ENCODE data around the gene SMAD2.

SMAD2 gene

DNA sequence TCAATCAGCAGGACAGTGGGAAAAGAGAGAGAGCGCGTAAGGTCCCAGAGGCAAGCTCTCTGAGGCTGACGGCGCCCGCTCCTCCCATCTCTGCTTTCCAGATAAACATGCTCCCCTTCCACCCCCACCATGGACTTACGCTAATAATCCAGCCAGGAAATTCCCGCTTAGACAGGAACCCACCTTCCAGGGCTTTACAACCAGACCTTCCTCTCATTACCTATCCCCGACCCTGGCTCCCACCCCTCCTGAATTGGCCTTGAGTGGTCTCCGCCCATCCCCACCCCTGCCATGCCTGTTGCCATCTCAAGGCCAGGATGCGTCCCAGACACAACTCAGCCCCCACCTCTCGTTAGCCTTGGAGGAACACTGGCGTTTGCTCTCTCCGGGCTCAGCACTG, 131.1 kb downstream of the SMAD2 start:
- peaks cover 3% of the 10 kb centered on the region for H3K4me1 ChIP-seq (ENCODE audit: control insufficient read depth, insufficient read depth, low read length)
- H3K27ac ChIP-seq (ENCODE audit: low read length): no peak overlapping the region
- DNase-seq (ENCODE audit: low read depth, low spot score): no peak
- H3K36me3 ChIP-seq (ENCODE audit: control insufficient read depth, insufficient read depth, low read length): 0 out of 2 replicates have a peak, but pooled peaks cover 2% of the 10 kb centered on the region
- H3K4me3 ChIP-seq (ENCODE audit: low read length): no peak overlapping the region
- no peaks in the 10 kb centered on the region for H3K27me3 ChIP-seq (ENCODE audit: control insufficient read depth, insufficient read depth, low read length)
- no CpG with 5 or more reads among the region's 13 CpGs for WGBS (ENCODE audit: insufficient coverage, insufficient read length)
- H3K9me3 ChIP-seq (ENCODE audit: control insufficient read depth, insufficient read depth, low read length): no peaks in the 10 kb centered on the region

- peaks cover 3% of the 10 kb centered on the region for H3K4me1 ChIP-seq (ENCODE audit: control insufficient read depth, insufficient read depth, low read length)
- H3K4me3 ChIP-seq (ENCODE audit: low read length): no peak overlapping the region
- no peaks in the 10 kb centered on the region for H3K27me3 ChIP-seq (ENCODE audit: control insufficient read depth, insufficient read depth, low read length)
- no peak overlapping the region for H3K27ac ChIP-seq (ENCODE audit: low read length)
- 0 out of 2 replicates have a peak, but pooled peaks cover 2% of the 10 kb centered on the region for H3K36me3 ChIP-seq (ENCODE audit: control insufficient read depth, insufficient read depth, low read length)
- no peaks in the 10 kb centered on the region for H3K9me3 ChIP-seq (ENCODE audit: control insufficient read depth, insufficient read depth, low read length)
- no CpG with 5 or more reads among the region's 11 CpGs for WGBS (ENCODE audit: insufficient coverage, insufficient read length)
- no peak for DNase-seq (ENCODE audit: low read depth, low spot score)
Observed at GRCh38 chr18:47798366-47798765, 132.1 kb downstream of the SMAD2 start.

- no peak overlapping the region for H3K4me3 ChIP-seq (ENCODE audit: low read length)
- peaks cover 3% of the 10 kb centered on the region for H3K4me1 ChIP-seq (ENCODE audit: control insufficient read depth, insufficient read depth, low read length)
- no peak for DNase-seq (ENCODE audit: low read depth, low spot score)
- no peak overlapping the region for H3K27ac ChIP-seq (ENCODE audit: low read length)
- no peaks in the 10 kb centered on the region for H3K27me3 ChIP-seq (ENCODE audit: control insufficient read depth, insufficient read depth, low read length)
- H3K36me3 ChIP-seq (ENCODE audit: control insufficient read depth, insufficient read depth, low read length): 0 out of 2 replicates have a peak, but pooled peaks cover 2% of the 10 kb centered on the region
- no CpG with 5 or more reads among the region's 5 CpGs for WGBS (ENCODE audit: insufficient coverage, insufficient read length)
- no peaks in the 10 kb centered on the region for H3K9me3 ChIP-seq (ENCODE audit: control insufficient read depth, insufficient read depth, low read length)
Observed at GRCh38 chr18:47797126-47797525, 133.3 kb downstream of the SMAD2 start.

DNA sequence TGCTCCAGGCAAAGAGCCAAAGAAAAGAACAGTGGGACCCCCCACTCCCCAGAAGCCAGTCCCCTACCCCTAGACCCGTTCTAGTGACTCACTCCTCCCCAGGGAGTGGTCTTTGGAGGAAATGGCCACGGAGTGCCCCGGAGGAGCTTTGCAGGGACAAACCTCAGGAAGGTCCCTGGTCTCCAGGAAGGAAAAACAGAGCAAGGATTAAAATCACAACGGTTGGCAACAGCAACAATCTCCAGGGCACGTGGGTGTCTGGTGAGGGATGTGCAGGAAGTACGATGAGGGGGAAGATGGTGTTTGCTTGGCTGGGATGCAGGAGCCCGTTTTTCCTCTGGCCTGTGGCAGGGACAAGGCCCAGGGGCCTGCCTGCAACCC, 135.0 kb downstream of the SMAD2 start:
- H3K36me3 ChIP-seq (ENCODE audit: control insufficient read depth, insufficient read depth, low read length): no peaks in the 10 kb centered on the region
- H3K4me1 ChIP-seq (ENCODE audit: control insufficient read depth, insufficient read depth, low read length): peaks cover 3% of the 10 kb centered on the region
- no peaks in the 10 kb centered on the region for H3K9me3 ChIP-seq (ENCODE audit: control insufficient read depth, insufficient read depth, low read length)
- no peak overlapping the region for H3K27ac ChIP-seq (ENCODE audit: low read length)
- H3K4me3 ChIP-seq (ENCODE audit: low read length): no peak overlapping the region
- no peak for DNase-seq (ENCODE audit: low read depth, low spot score)
- WGBS (ENCODE audit: insufficient coverage, insufficient read length): no CpG with 5 or more reads among the region's 7 CpGs
- H3K27me3 ChIP-seq (ENCODE audit: control insufficient read depth, insufficient read depth, low read length): no peaks in the 10 kb centered on the region

- H3K9me3 ChIP-seq (ENCODE audit: control insufficient read depth, insufficient read depth, low read length): no peaks in the 10 kb centered on the region
- WGBS (ENCODE audit: insufficient coverage, insufficient read length): no CpG with 5 or more reads among the region's 14 CpGs
- H3K4me3 ChIP-seq (ENCODE audit: low read length): no peak overlapping the region
- no peaks in the 10 kb centered on the region for H3K36me3 ChIP-seq (ENCODE audit: control insufficient read depth, insufficient read depth, low read length)
- no peak overlapping the region for H3K27ac ChIP-seq (ENCODE audit: low read length)
- no peak for DNase-seq (ENCODE audit: low read depth, low spot score)
- H3K4me1 ChIP-seq (ENCODE audit: control insufficient read depth, insufficient read depth, low read length): peaks cover 3% of the 10 kb centered on the region
- H3K27me3 ChIP-seq (ENCODE audit: control insufficient read depth, insufficient read depth, low read length): no peaks in the 10 kb centered on the region
Observed at GRCh38 chr18:47794725-47795433, 135.6 kb downstream of the SMAD2 start.

- H3K4me3 ChIP-seq (ENCODE audit: low read length): no peak overlapping the region
- H3K36me3 ChIP-seq (ENCODE audit: control insufficient read depth, insufficient read depth, low read length): no peaks in the 10 kb centered on the region
- H3K27ac ChIP-seq (ENCODE audit: low read length): no peak overlapping the region
- H3K9me3 ChIP-seq (ENCODE audit: control insufficient read depth, insufficient read depth, low read length): no peaks in the 10 kb centered on the region
- no peaks in the 10 kb centered on the region for H3K27me3 ChIP-seq (ENCODE audit: control insufficient read depth, insufficient read depth, low read length)
- peaks cover 3% of the 10 kb centered on the region for H3K4me1 ChIP-seq (ENCODE audit: control insufficient read depth, insufficient read depth, low read length)
- no peak for DNase-seq (ENCODE audit: low read depth, low spot score)
- WGBS (ENCODE audit: insufficient coverage, insufficient read length): no CpG with 5 or more reads among the region's 7 CpGs
Observed at GRCh38 chr18:47793609-47794008, 136.8 kb downstream of the SMAD2 start.

- H3K27ac ChIP-seq (ENCODE audit: low read length): no peak overlapping the region
- no peak overlapping the region for H3K4me3 ChIP-seq (ENCODE audit: low read length)
- no peak for DNase-seq (ENCODE audit: low read depth, low spot score)
- no peaks in the 10 kb centered on the region for H3K27me3 ChIP-seq (ENCODE audit: control insufficient read depth, insufficient read depth, low read length)
- no peaks in the 10 kb centered on the region for H3K9me3 ChIP-seq (ENCODE audit: control insufficient read depth, insufficient read depth, low read length)
- no CpG with 5 or more reads among the region's 4 CpGs for WGBS (ENCODE audit: insufficient coverage, insufficient read length)
- no peaks in the 10 kb centered on the region for H3K4me1 ChIP-seq (ENCODE audit: control insufficient read depth, insufficient read depth, low read length)
- H3K36me3 ChIP-seq (ENCODE audit: control insufficient read depth, insufficient read depth, low read length): no peaks in the 10 kb centered on the region
Observed at GRCh38 chr18:47791461-47791985, 138.9 kb downstream of the SMAD2 start.

GRCh38 chr18:47790036-47790435, 140.4 kb downstream of the SMAD2 start:
- H3K36me3 ChIP-seq (ENCODE audit: control insufficient read depth, insufficient read depth, low read length): no peaks in the 10 kb centered on the region
- H3K4me1 ChIP-seq (ENCODE audit: control insufficient read depth, insufficient read depth, low read length): no peaks in the 10 kb centered on the region
- no peaks in the 10 kb centered on the region for H3K27me3 ChIP-seq (ENCODE audit: control insufficient read depth, insufficient read depth, low read length)
- no CpG with 5 or more reads among the region's 2 CpGs for WGBS (ENCODE audit: insufficient coverage, insufficient read length)
- no peak overlapping the region for H3K27ac ChIP-seq (ENCODE audit: low read length)
- no peak overlapping the region for H3K4me3 ChIP-seq (ENCODE audit: low read length)
- DNase-seq (ENCODE audit: low read depth, low spot score): no peak
- H3K9me3 ChIP-seq (ENCODE audit: control insufficient read depth, insufficient read depth, low read length): no peaks in the 10 kb centered on the region

GRCh38 chr18:47788621-47789020, 141.8 kb downstream of the SMAD2 start:
- no peak for DNase-seq (ENCODE audit: low read depth, low spot score)
- no peaks in the 10 kb centered on the region for H3K9me3 ChIP-seq (ENCODE audit: control insufficient read depth, insufficient read depth, low read length)
- no peaks in the 10 kb centered on the region for H3K27me3 ChIP-seq (ENCODE audit: control insufficient read depth, insufficient read depth, low read length)
- H3K4me1 ChIP-seq (ENCODE audit: control insufficient read depth, insufficient read depth, low read length): no peaks in the 10 kb centered on the region
- no peak overlapping the region for H3K27ac ChIP-seq (ENCODE audit: low read length)
- H3K36me3 ChIP-seq (ENCODE audit: control insufficient read depth, insufficient read depth, low read length): no peaks in the 10 kb centered on the region
- WGBS (ENCODE audit: insufficient coverage, insufficient read length): no CpG with 5 or more reads among the region's 3 CpGs
- no peak overlapping the region for H3K4me3 ChIP-seq (ENCODE audit: low read length)

DNA sequence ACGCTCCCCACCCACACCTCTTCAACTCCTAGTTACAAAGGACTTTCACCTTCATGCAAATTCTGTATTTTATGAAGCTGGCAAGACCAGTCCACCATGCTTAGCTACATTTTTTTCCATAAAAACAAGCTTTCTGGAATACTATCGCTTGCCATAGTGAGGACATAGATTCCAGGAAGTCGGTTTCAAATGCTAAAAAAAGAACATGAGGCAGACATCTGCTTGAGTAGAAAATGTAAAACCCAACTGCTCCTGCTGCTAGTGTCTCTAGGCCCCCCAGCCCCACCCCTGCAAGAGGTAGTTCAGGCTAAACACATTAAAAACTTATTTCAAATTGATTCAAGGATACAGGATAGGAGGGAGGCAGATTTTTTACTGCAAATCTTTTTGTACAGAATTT, 148.9 kb downstream of the SMAD2 start:
- Histone ChIP-seq H3K27ac (ENCODE audit: low read length) (no peak overlapping the region), H3K36me3 (ENCODE audit: control insufficient read depth, insufficient read depth, low read length) (no peaks in the 10 kb centered on the region), H3K4me1 (ENCODE audit: control insufficient read depth, insufficient read depth, low read length) (no peaks in the 10 kb centered on the region), H3K4me3 (ENCODE audit: low read length) (no peak overlapping the region), H3K9me3 (ENCODE audit: control insufficient read depth, insufficient read depth, low read length) (no peaks in the 10 kb centered on the region), H3K27me3 (ENCODE audit: control insufficient read depth, insufficient read depth, low read length) (no peaks in the 10 kb centered on the region)
- WGBS (ENCODE audit: insufficient coverage, insufficient read length): no CpG with 5 or more reads among the region's 3 CpGs
- no peak for DNase-seq (ENCODE audit: low read depth, low spot score)
